ENCODE results near the gene AKT1.
"Not testable (repeated sequence)": the region's sequence is repeated elsewhere in the genome, so short reads cannot be mapped to it uniquely, and the experiment has no call there.

The AKT1 gene

GRCh38 chr14:104739026-104739425, 56.5 kb downstream of the AKT1 start:
- no peak for DNase-seq (ENCODE audit: low read depth in 2 of 2)

- DNase-seq (ENCODE audit: low read depth in 2 of 2): no peak
These were observed 57.1 kb downstream of the AKT1 start for GRCh38 chr14:104738375-104739019.

- no peak for DNase-seq (ENCODE audit: low read depth in 2 of 2)
These were observed 59.5 kb downstream of the AKT1 start for GRCh38 chr14:104735830-104736642.

- no peak for DNase-seq (ENCODE audit: low read depth in 2 of 2)
These were observed 60.4 kb downstream of the AKT1 start for GRCh38 chr14:104734991-104735779.

GRCh38 chr14:104734601-104734990, 61.0 kb downstream of the AKT1 start:
- no peak for DNase-seq (ENCODE audit: low read depth in 2 of 2)

GRCh38 chr14:104734051-104734587, 61.4 kb downstream of the AKT1 start:
- no peak for DNase-seq (ENCODE audit: low read depth in 2 of 2)

GRCh38 chr14:104732931-104733681, 62.4 kb downstream of the AKT1 start:
- no peak for DNase-seq (ENCODE audit: low read depth in 2 of 2)

- DNase-seq (ENCODE audit: low read depth in 2 of 2): no peak
These were observed 63.2 kb downstream of the AKT1 start for GRCh38 chr14:104732355-104732804.

GRCh38 chr14:104731320-104732294, 63.9 kb downstream of the AKT1 start:
- no peak for DNase-seq (ENCODE audit: low read depth in 2 of 2)

GRCh38 chr14:104730487-104730886, 65.1 kb downstream of the AKT1 start:
- no peak for DNase-seq (ENCODE audit: low read depth in 2 of 2)

GRCh38 chr14:104729835-104730181, 65.7 kb downstream of the AKT1 start:
- no peak for DNase-seq (ENCODE audit: low read depth in 2 of 2)

GRCh38 chr14:104729176-104729834, 66.2 kb downstream of the AKT1 start:
- not testable (repeated sequence) for DNase-seq (ENCODE audit: low read depth in 2 of 2)

- no peak for DNase-seq (ENCODE audit: low read depth in 2 of 2)
These were observed 66.9 kb downstream of the AKT1 start for GRCh38 chr14:104728631-104729030.

- no peak for DNase-seq (ENCODE audit: low read depth in 2 of 2)
These were observed 68.7 kb downstream of the AKT1 start for GRCh38 chr14:104726600-104727451.

- DNase-seq (ENCODE audit: low read depth in 2 of 2): no peak
These were observed 69.6 kb downstream of the AKT1 start for GRCh38 chr14:104725772-104726548.

GRCh38 chr14:104724981-104725771, 70.4 kb downstream of the AKT1 start:
- DNase-seq (ENCODE audit: low read depth in 2 of 2): no peak

GRCh38 chr14:104724407-104724980, 71.1 kb downstream of the AKT1 start:
- DNase-seq (ENCODE audit: low read depth in 2 of 2): no peak
